Panc1 (cell line): ENCODE results near the gene RBPMS2.

ENCODE experiments used
- POLR2AphosphoS5 ChIP-seq: IDR thresholded peaks from 2 replicates; pipeline ENCODE4 v1.6.1; 2012; ENCODE audit warnings: mild to moderate bottlenecking, low read depth, low read length, moderate library complexity
- TCF7L2 ChIP-seq: IDR thresholded peaks from 2 replicates; pipeline ENCODE4 v1.6.1; 2011; ENCODE audit warnings: mild to moderate bottlenecking, low read depth, low read length, inconsistent platforms
- TF ChIP-seq, protein P1 (sequence below): fragments of 450-650 bp; IDR thresholded peaks from 2 replicates; pipeline ENCODE4 v1.5.1; 2017; ENCODE audit warnings: mild to moderate bottlenecking
- TF ChIP-seq, protein P2 (sequence below), 2 experiments: IDR thresholded peaks; 2 replicates each; pipeline ENCODE4 v1.6.1; 2011 to 2012; ENCODE audit warnings: low read depth in 2 of 2, control low read depth in 1 of 2, low read length in 1 of 2, mild to moderate bottlenecking in 1 of 2, moderate library complexity in 1 of 2; ENCODE audit not compliant: insufficient read depth in 1 of 2

DNA sequence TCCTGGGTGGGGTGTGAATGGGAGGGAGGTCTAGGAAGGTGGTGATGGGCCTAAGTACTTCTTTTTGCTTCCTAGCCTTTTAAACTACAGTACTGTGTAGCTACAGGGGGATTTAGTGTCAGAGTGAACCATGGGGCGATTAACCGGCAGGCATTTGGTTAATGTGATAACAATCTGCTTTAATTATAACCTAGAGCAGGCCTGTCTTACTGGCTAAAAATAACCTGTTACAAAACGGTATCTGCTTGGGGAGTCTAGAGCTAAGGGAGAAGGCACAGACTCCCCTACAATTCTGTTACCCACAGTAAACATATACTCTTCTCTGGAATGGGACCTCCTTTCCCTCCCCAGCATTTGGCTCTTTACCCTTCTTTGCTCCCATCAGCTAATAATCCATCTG lies 85.4 kb downstream of the RBPMS2 start:
- TF ChIP-seq, protein P1, sequence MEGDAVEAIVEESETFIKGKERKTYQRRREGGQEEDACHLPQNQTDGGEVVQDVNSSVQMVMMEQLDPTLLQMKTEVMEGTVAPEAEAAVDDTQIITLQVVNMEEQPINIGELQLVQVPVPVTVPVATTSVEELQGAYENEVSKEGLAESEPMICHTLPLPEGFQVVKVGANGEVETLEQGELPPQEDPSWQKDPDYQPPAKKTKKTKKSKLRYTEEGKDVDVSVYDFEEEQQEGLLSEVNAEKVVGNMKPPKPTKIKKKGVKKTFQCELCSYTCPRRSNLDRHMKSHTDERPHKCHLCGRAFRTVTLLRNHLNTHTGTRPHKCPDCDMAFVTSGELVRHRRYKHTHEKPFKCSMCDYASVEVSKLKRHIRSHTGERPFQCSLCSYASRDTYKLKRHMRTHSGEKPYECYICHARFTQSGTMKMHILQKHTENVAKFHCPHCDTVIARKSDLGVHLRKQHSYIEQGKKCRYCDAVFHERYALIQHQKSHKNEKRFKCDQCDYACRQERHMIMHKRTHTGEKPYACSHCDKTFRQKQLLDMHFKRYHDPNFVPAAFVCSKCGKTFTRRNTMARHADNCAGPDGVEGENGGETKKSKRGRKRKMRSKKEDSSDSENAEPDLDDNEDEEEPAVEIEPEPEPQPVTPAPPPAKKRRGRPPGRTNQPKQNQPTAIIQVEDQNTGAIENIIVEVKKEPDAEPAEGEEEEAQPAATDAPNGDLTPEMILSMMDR: no peak
- TF ChIP-seq, protein P2, sequence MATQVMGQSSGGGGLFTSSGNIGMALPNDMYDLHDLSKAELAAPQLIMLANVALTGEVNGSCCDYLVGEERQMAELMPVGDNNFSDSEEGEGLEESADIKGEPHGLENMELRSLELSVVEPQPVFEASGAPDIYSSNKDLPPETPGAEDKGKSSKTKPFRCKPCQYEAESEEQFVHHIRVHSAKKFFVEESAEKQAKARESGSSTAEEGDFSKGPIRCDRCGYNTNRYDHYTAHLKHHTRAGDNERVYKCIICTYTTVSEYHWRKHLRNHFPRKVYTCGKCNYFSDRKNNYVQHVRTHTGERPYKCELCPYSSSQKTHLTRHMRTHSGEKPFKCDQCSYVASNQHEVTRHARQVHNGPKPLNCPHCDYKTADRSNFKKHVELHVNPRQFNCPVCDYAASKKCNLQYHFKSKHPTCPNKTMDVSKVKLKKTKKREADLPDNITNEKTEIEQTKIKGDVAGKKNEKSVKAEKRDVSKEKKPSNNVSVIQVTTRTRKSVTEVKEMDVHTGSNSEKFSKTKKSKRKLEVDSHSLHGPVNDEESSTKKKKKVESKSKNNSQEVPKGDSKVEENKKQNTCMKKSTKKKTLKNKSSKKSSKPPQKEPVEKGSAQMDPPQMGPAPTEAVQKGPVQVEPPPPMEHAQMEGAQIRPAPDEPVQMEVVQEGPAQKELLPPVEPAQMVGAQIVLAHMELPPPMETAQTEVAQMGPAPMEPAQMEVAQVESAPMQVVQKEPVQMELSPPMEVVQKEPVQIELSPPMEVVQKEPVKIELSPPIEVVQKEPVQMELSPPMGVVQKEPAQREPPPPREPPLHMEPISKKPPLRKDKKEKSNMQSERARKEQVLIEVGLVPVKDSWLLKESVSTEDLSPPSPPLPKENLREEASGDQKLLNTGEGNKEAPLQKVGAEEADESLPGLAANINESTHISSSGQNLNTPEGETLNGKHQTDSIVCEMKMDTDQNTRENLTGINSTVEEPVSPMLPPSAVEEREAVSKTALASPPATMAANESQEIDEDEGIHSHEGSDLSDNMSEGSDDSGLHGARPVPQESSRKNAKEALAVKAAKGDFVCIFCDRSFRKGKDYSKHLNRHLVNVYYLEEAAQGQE (IDR thresholded peaks at IDR 0.05; ENCODE audit: insufficient read depth in 1 of 2, low read depth in 2 of 2, low read length in 1 of 2): no peak
- no peak for TF ChIP-seq TCF7L2
- no peak for TF ChIP-seq POLR2AphosphoS5
